RPMI7951 (cell line): ENCODE results near the gene AP3S2. TPM values are rescaled to one million over a fixed set of nuclear protein-coding genes. Genes with fewer than 3 reads are reported as not detected.
A peak's percentile ranks its signal among the peaks of the same experiment; 100 is the strongest.
"Not testable (repeated sequence)": the region's sequence is repeated elsewhere in the genome, so short reads cannot be mapped to it uniquely, and the experiment has no call there.

Experiments used
- DNase-seq: peaks from one replicate; pipeline ENCODE4 v3.0.0-alpha.2; 2012; ENCODE audit warnings: low read depth
- total RNA-seq: library from RNA; depleted of rRNA; stranded (reverse); fragments of >200 nt; shearing (Covaris generic); gene quantifications from 2 replicates; pipeline ENCODE4 v1.2.3, GENCODE V29; 2014

AP3S2 gene
- total RNA-seq, 1 experiment from 2014 or later = 56.0 TPM

GRCh38 chr15:89799918-89800498 lies 93.8 kb downstream of the AP3S2 start:
- no peak for DNase-seq

DNA sequence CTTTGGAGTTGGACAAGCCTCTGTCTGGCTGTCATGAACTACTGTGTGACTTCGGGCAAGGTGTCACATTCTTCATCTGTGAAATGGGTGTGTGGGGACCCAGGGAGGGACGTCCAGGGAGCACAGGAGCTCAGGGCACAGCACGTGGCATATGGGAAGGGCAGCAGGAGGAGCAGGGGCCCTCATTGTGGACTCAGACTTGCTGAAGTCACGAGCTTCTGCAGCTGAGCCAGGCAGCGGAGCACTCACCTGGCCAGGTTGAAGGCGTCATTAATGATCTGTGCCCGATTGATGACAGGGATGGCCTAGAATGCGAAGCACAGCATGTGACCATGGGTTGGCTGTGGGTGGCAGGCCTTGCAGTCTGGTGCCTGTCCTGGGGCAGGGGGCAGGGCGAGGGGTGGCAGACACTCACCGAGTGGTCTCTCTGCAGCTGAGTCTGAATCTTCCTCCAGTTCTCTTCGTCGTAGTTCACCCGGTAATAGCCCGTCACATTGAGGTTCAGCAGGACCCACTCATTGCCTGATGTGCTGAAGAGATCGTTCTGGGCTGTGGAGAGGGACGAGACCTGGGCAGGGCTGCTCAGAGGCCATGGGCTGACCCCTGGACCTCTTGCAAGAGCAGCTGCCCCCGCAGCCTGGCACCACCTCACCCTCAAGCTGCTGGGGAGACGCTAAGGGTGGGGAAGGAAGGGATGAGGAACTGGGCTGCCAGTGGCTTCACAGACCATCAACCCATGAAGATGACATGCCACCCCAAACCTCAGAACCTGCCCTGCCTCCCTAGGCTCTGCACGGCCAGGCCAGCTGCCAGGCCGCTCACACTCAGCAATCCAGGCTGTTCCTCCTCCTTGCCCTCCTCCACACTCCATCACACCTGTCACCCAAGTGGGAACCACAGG lies 94.5 kb downstream of the AP3S2 start:
- DNase-seq = no peak

DNA sequence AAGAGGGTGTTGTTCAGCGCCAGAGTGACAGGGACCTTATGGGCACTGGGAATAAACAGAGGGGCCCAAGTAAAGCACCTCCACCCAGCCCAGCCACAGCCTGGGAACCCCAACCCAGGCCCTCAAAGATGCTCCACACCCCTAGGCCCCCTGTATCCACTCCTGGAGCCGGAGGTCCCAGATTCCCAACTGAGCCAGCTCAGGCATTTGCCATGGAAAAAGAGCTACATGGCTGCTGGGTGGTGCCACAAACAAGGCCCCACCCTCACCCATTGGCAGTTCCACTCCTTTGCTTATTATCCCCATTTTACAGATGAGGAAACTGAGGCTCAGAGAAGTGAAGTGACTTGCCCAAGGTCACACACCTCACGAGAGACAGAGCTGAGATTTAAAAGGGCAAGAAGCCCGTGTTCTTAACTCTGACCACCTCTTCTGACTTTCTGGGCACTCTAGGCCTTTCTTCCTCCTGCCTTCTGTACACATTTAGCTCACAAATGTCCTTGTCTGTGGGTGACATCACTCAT lies 96.1 kb downstream of the AP3S2 start:
- no peak for DNase-seq

- no peak for DNase-seq
These were observed 97.8 kb downstream of the AP3S2 start for GRCh38 chr15:89795996-89796395.

GRCh38 chr15:89794627-89795241 lies 99.1 kb downstream of the AP3S2 start:
- DNase-seq = peak; percentile 63

DNA sequence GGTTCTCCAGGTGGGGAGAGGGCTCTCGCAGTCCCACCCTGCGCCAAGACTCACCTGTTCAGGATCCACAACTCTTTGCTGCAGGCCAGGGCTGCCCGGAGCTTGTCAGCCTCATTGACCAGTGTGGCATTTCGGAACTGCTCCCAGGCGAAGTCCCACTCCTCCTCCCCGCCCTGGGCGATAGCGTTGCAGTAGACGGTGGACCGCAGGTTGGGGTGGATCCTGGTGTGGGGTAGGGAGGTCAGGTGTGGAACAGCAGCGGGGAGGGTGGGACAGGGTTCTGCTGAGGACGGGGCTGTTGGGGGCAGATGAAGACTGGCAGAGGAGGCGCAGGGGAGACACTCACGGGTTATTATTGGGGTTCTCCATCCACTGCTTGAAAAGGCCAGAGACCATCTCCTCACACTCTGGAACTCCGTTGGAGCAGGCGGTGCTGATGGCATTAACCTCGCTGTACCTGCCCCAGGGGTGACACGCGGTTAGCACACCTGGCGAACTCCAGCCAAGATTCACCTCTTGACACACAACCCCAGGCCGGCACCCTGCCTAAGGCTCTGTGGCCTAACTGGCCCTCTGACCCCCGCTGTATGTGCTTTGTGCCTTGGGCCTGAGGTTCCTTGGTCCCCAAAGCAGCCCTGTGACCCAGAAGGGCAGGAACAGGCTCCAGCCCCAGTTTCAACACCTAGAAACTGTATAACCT lies 101.5 kb downstream of the AP3S2 start:
- DNase-seq = no peak

- DNase-seq = no peak
These were observed 103.1 kb downstream of the AP3S2 start for GRCh38 chr15:89790661-89791060.

DNA sequence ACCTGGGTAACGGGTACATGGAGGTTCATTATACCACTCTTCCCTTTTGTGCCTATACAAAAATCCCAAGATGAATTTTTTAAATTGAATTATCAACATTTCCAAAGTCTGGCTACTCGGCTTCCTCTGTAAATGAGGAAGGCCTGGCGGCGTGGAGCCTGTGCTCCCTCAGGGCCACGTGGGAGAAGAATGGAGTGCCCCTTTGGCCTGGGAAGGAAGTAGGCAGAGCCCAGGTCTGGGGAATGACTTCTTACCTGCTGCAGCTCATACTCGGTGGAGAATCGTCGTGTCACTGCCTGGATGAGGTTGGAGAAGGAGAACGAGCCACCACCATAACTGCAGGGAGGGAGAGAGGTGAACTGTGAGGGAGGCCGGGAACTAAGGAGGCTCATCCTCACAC lies 103.6 kb downstream of the AP3S2 start:
- no peak for DNase-seq

DNA sequence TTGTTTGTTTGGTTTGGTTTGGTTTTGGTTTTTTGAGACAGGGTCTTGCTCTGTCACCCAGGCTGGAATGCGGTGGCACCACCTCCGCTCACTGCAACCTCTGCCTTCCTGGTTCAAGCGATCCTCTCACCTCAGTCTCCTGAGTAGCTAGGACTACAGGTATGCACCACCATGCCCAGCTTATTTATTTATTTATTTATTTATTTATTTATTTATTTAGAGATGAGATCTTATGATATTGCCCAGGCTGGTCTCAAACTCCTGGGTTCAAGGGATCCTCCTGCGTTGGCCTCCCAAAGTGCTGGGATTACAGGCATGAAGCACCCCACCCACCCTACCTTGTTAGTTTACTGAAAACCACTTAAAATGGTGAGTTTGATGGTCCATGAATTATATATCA lies 105.2 kb downstream of the AP3S2 start:
- DNase-seq = not testable (repeated sequence)

DNA sequence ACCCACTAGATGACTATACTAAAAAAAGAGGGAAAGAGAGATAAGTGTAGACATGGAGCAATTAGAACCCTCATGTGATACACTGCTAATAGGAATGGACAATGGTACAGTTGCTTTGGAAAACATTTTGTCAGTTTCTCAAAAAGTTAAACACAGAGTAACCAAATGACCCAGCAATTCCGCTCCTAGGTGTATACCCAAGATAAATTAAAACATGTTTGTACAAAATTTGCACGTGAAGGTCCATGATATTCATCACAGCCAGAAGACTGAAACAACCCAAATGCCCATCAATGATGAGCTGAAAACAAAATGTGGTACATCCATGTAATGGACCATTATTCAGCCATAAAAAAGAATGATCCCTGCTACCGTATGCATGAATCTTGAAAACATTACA lies 105.8 kb downstream of the AP3S2 start:
- DNase-seq = no peak

- DNase-seq = no peak
These were observed 108.0 kb downstream of the AP3S2 start for GRCh38 chr15:89785774-89786140.

- no peak for DNase-seq
These were observed 108.6 kb downstream of the AP3S2 start for GRCh38 chr15:89785064-89785773.

- no peak for DNase-seq
These were observed 109.2 kb downstream of the AP3S2 start for GRCh38 chr15:89784686-89784960.

- no peak for DNase-seq
These were observed 109.7 kb downstream of the AP3S2 start for GRCh38 chr15:89783861-89784685.

DNA sequence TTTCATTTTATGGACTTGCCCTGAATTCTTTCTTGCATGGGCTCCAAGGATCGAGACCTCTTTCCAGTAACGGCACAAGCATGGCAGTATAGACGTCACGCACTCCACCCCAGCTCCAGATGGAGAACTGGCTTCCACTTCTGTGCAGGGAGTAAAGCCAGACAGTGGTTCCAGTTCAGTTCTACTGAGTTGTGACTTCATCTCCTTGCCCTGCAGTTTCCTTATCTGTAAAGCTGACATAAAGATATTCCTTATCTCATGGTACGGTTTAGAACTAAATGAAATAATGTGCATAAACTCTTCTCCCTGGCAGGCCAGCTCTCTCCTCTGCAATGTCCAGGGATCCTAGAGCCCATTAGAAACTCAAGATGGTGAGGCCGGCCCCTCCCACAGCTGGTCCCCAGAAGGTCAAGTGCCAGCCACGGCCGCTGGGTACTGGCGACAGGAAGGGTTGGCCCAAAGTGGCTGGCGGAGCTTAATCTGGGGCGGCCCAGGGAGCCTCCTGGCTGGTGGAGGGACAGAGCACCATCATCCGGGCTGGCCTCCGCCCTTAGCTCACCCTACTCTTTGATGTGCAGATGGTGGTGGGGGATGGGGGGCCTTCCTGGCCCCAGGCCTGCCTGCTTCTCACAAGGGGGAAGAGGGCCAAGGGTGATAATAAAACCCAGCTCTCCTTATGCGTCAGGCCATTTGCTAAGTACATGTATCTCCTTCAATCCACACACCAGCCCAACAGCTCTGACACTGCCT lies 110.5 kb downstream of the AP3S2 start:
- peak; percentile 38 for DNase-seq

DNA sequence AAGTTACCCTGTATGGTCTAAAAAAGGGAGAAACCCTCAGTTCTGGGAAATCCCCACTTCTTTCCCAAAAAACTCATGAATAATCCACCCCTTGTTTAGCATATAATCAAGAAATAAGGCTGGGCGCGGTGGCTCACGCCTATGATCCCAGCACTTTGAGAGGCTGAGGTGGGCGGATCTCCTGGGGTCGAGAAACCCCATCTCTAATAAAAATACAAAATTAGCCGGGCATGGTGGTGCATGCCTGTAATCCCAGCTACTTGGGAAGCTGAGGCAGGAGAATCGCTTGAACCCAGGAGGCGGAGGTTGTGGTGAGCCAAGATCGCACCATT lies 111.2 kb downstream of the AP3S2 start:
- not testable (repeated sequence) for DNase-seq

GRCh38 chr15:89781891-89782618 lies 111.7 kb downstream of the AP3S2 start:
- DNase-seq = peak; percentile 68

- peak; percentile 44 for DNase-seq
These were observed 112.7 kb downstream of the AP3S2 start for GRCh38 chr15:89781055-89781454.

DNA sequence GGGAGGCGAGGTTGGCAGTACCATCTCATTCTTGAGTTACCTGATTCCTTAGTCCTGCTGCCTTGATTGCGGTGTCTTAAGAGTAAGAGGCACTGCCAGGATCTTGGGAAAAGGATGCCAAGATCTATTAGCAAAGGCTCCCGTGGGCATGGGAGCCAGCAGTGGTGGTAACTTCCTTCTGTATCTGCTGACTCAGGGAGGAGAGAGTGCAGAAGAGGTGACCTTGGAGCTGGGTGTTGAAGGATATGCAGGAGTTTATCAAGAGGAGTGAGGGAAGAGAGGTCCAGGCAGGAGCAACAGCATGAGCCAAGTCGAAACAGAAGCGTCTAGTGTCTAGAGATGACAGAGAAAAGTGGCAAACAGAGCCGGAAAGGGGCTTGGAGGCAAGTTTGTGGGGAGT lies 113.2 kb downstream of the AP3S2 start:
- DNase-seq = no peak
